ENCODE measurements around the gene OR10A4.
"Not testable (repeated sequence)": the region's sequence is repeated elsewhere in the genome, so short reads cannot be mapped to it uniquely, and the experiment has no call there.

Gene OR10A4
- 0 reads per million in 3 experiments for total RNA-seq

GRCh38 chr11:6876325-6876724 is at the start of gene OR10A4:
OR10A4 (plus strand) TSS chr11:6876625; CDS start chr11:6876648, 23 bp downstream.
- no peak for DNase-seq

- no peak for DNase-seq
These were observed 48.3 kb upstream of the OR10A4 start for GRCh38 chr11:6828103-6828502.

- DNase-seq, result no peak
These were observed 43.1 kb upstream of the OR10A4 start for GRCh38 chr11:6833356-6833755.

GRCh38 chr11:6834021-6834420 is 42.4 kb upstream of the OR10A4 start:
- no peak for DNase-seq

- DNase-seq, result no peak
These were observed 34.7 kb upstream of the OR10A4 start for GRCh38 chr11:6841694-6842093.

GRCh38 chr11:6843670-6844069 is 32.8 kb upstream of the OR10A4 start:
- DNase-seq, result no peak

- DNase-seq, result no peak
These were observed 32.1 kb upstream of the OR10A4 start for GRCh38 chr11:6844356-6844755.

GRCh38 chr11:6845383-6845782 is 31.0 kb upstream of the OR10A4 start, which contains the start of gene OR10A5:
OR10A5 (plus strand) TSS chr11:6845683; CDS start chr11:6845683, 0 bp downstream.
- DNase-seq, result no peak

GRCh38 chr11:6850526-6850925 is 25.9 kb upstream of the OR10A4 start:
- DNase-seq, result no peak

GRCh38 chr11:6854801-6855200 is 21.6 kb upstream of the OR10A4 start:
- DNase-seq, result not testable (repeated sequence)

- DNase-seq, result no peak
These were observed 20.4 kb upstream of the OR10A4 start for GRCh38 chr11:6855971-6856541.

GRCh38 chr11:6856871-6857270 is 19.6 kb upstream of the OR10A4 start:
- no peak for DNase-seq

- no peak for DNase-seq
These were observed 13.5 kb upstream of the OR10A4 start, which contains the start of gene OR10A2 for GRCh38 chr11:6862961-6863360. OR10A2 (plus strand) TSS chr11:6863057; CDS start chr11:6869755, 6,698 bp downstream.

GRCh38 chr11:6864438-6864837 is 12.0 kb upstream of the OR10A4 start:
- no peak for DNase-seq

- DNase-seq, result no peak
These were observed 5.1 kb upstream of the OR10A4 start for GRCh38 chr11:6871278-6871677.

GRCh38 chr11:6875761-6876160 is 664 bp upstream of the OR10A4 start:
- DNase-seq, result no peak

- no peak for DNase-seq
These were observed 489 bp downstream of the OR10A4 start for GRCh38 chr11:6876914-6877313.

GRCh38 chr11:6882751-6883150 is 6.3 kb downstream of the OR10A4 start:
- no peak for DNase-seq

- DNase-seq, result not testable (repeated sequence)
These were observed 11.3 kb downstream of the OR10A4 start for GRCh38 chr11:6887711-6888110.

- DNase-seq, result no peak
These were observed 12.4 kb downstream of the OR10A4 start for GRCh38 chr11:6888830-6889229.

- no peak for DNase-seq
These were observed 13.4 kb downstream of the OR10A4 start for GRCh38 chr11:6889835-6890234.

- no peak for DNase-seq
These were observed 16.0 kb downstream of the OR10A4 start, which contains the start of gene OR2D2 for GRCh38 chr11:6892400-6892799. OR2D2 (minus strand) TSS chr11:6892500; CDS start chr11:6892500, 0 bp downstream.

GRCh38 chr11:6894097-6894496 is 17.7 kb downstream of the OR10A4 start:
- no peak for DNase-seq

GRCh38 chr11:6895010-6895409 is 18.6 kb downstream of the OR10A4 start:
- DNase-seq, result no peak

- DNase-seq, result no peak
These were observed 22.5 kb downstream of the OR10A4 start for GRCh38 chr11:6898911-6899310.
